Erythroblast (primary cell): ENCODE measurements around the gene RBM20.

Experiments
- GATA1 ChIP-seq: IDR thresholded peaks from 2 replicates; pipeline ENCODE4 v1.6.1; 2011; ENCODE audit warnings: low read depth, mild to moderate bottlenecking, control low read depth, low read length, moderate library complexity
- POLR2A ChIP-seq: IDR thresholded peaks from 2 replicates; pipeline ENCODE4 v1.6.1; 2011; ENCODE audit warnings: mild to moderate bottlenecking, low read length

- TF ChIP-seq POLR2A, result no peak
- no peak for TF ChIP-seq GATA1
Measured at GRCh38 chr10:110824660-110825059, 180.5 kb downstream of the RBM20 start.
